H9 (cell line): ENCODE measurements around the gene SP110. TPM values are rescaled to one million over a fixed set of nuclear protein-coding genes. Genes with fewer than 3 reads are reported as not detected.

Experiments
- DNase-seq: peaks from one replicate; pipeline ENCODE4 v3.0.0-alpha.2; 2017
- H2AFZ ChIP-seq: one replicate; pipeline ENCODE4 v1.6.1; 2013; ENCODE audit warnings: mild to moderate bottlenecking, low read length, control low read depth, moderate library complexity
- H2AK5ac ChIP-seq: 2 replicates; pipeline ENCODE4 v1.6.1; 2013; ENCODE audit warnings: low read length, control low read depth, mixed read lengths; ENCODE audit not compliant: insufficient read length
- H2BK120ac ChIP-seq: one replicate; pipeline ENCODE4 v1.6.1; 2013; ENCODE audit warnings: low read depth, mild to moderate bottlenecking, low read length, control low read depth, inconsistent platforms; ENCODE audit not compliant: poor library complexity, severe bottlenecking
- H2BK12ac ChIP-seq: 2 replicates; pipeline ENCODE4 v1.6.1; 2013; ENCODE audit warnings: low read length, control low read depth, mixed read lengths, low read depth; ENCODE audit not compliant: insufficient read length
- H2BK15ac ChIP-seq: 2 replicates; pipeline ENCODE4 v1.6.1; 2013; ENCODE audit warnings: low read depth, low read length, control low read depth
- H2BK20ac ChIP-seq: one replicate; pipeline ENCODE4 v1.6.1; 2013; ENCODE audit warnings: low read depth, mild to moderate bottlenecking, low read length, control low read depth, inconsistent platforms; ENCODE audit not compliant: poor library complexity, severe bottlenecking
- H2BK5ac ChIP-seq: 2 replicates; pipeline ENCODE4 v1.6.1; 2013; ENCODE audit warnings: low read length, control low read depth, mixed read lengths; ENCODE audit not compliant: insufficient read length
- H3K14ac ChIP-seq: 2 replicates; pipeline ENCODE4 v1.6.1; 2013; ENCODE audit warnings: low read length, control low read depth; ENCODE audit not compliant: insufficient read depth
- H3K18ac ChIP-seq: 2 replicates; pipeline ENCODE4 v1.6.1; 2013; ENCODE audit warnings: low read depth, mild to moderate bottlenecking, mixed read lengths, low read length, control low read depth; ENCODE audit not compliant: insufficient read length
- H3K23ac ChIP-seq: 2 replicates; pipeline ENCODE4 v1.6.1; 2013; ENCODE audit warnings: low read length, control low read depth, mixed read lengths, low read depth; ENCODE audit not compliant: insufficient read length
- H3K23me2 ChIP-seq: 2 replicates; pipeline ENCODE4 v1.6.1; 2013; ENCODE audit warnings: low read depth, mild to moderate bottlenecking, mixed read lengths, low read length, control low read depth; ENCODE audit not compliant: insufficient read length, poor library complexity, severe bottlenecking
- H3K27ac ChIP-seq: 2 replicates; pipeline ENCODE4 v1.5.1; 2013; ENCODE audit warnings: low read length, control low read depth, mixed read lengths, low read depth; ENCODE audit not compliant: insufficient read length
- H3K27me3 ChIP-seq: 2 replicates; pipeline ENCODE4 v1.6.1; 2013; ENCODE audit warnings: low read length, control low read depth, inconsistent platforms; ENCODE audit not compliant: insufficient read depth
- H3K4ac ChIP-seq: 2 replicates; pipeline ENCODE4 v1.6.1; 2013; ENCODE audit warnings: low read depth, mild to moderate bottlenecking, control low read depth, inconsistent platforms, low read length, moderate library complexity
- H3K4me1 ChIP-seq: 2 replicates; pipeline ENCODE4 v1.6.1; 2013; ENCODE audit warnings: low read length, control low read depth, inconsistent platforms; ENCODE audit not compliant: insufficient read depth
- H3K4me2 ChIP-seq: 2 replicates; pipeline ENCODE4 v1.6.1; 2013; ENCODE audit warnings: low read length, control low read depth, mixed read lengths; ENCODE audit not compliant: insufficient read length, insufficient read depth
- H3K56ac ChIP-seq: 2 replicates; pipeline ENCODE4 v1.6.1; 2013; ENCODE audit warnings: low read depth, mild to moderate bottlenecking, mixed read lengths, low read length, control low read depth; ENCODE audit not compliant: insufficient read length
- H3K79me1 ChIP-seq: 2 replicates; pipeline ENCODE4 v1.6.1; 2013; ENCODE audit warnings: low read depth, mild to moderate bottlenecking, moderate library complexity, low read length, control low read depth, inconsistent platforms; ENCODE audit not compliant: insufficient read depth, poor library complexity, severe bottlenecking
- H3K79me2 ChIP-seq: 2 replicates; pipeline ENCODE4 v1.6.1; 2013; ENCODE audit warnings: low read length, control low read depth, inconsistent platforms; ENCODE audit not compliant: insufficient read depth
- H3K9ac ChIP-seq: 2 replicates; pipeline ENCODE4 v1.6.1; 2013; ENCODE audit warnings: low read length, control low read depth, mixed read lengths; ENCODE audit not compliant: insufficient read length; ENCODE audit errors: extremely low read depth
- H3K9me3 ChIP-seq: one replicate; pipeline ENCODE4 v1.6.1; 2013; ENCODE audit warnings: low read depth, low read length, inconsistent platforms; ENCODE audit not compliant: control insufficient read depth
- H3T11ph ChIP-seq: one replicate; pipeline ENCODE4 v1.6.1; 2013; ENCODE audit warnings: mild to moderate bottlenecking, low read length, control low read depth, inconsistent platforms
- H4K20me1 ChIP-seq: one replicate; pipeline ENCODE4 v1.6.1; 2013; ENCODE audit not compliant: control insufficient read depth, insufficient read length, insufficient read depth
- H4K5ac ChIP-seq: 2 replicates; pipeline ENCODE4 v1.6.1; 2013; ENCODE audit warnings: low read depth, mild to moderate bottlenecking, mixed read lengths, low read length, control low read depth; ENCODE audit not compliant: insufficient read length
- H4K8ac ChIP-seq: replicated peaks from 2 replicates; pipeline ENCODE4 v1.6.1; 2013; ENCODE audit warnings: low read length, control low read depth, mixed read lengths, low read depth; ENCODE audit not compliant: insufficient read length
- H4K91ac ChIP-seq: 2 replicates; pipeline ENCODE4 v1.6.1; 2013; ENCODE audit warnings: low read depth, mild to moderate bottlenecking, moderate library complexity, mixed read lengths, low read length, control low read depth; ENCODE audit not compliant: insufficient read length
- H3K27ac Mint-ChIP-seq, 3 experiments: 2 replicates in 2 of 3; 3 replicates in 1 of 3; pipeline ENCODE4 v1.8.0; 2020 to 2021; ENCODE audit warnings: mixed read lengths in 3 of 3, mild to moderate bottlenecking in 1 of 3, moderate library complexity in 1 of 3
- H3K27me3 Mint-ChIP-seq: 2 replicates; pipeline ENCODE4 v1.8.0; 2021; ENCODE audit warnings: low read depth, mild to moderate bottlenecking, moderate library complexity, mixed read lengths
- H3K36me3 Mint-ChIP-seq, 3 experiments: 2 replicates in 2 of 3; 3 replicates in 1 of 3; pipeline ENCODE4 v1.8.0; 2020 to 2021; ENCODE audit warnings: low read depth in 3 of 3, mixed read lengths in 3 of 3; ENCODE audit not compliant: insufficient read depth in 1 of 3
- H3K4me1 Mint-ChIP-seq, 2 experiments: 2 replicates each; pipeline ENCODE4 v1.8.0; 2020; ENCODE audit warnings: mixed read lengths in 2 of 2
- H3K4me3 Mint-ChIP-seq, 2 experiments: 2 replicates in 1 of 2; 3 replicates in 1 of 2; pipeline ENCODE4 v1.8.0; 2020 to 2021; ENCODE audit warnings: mild to moderate bottlenecking in 2 of 2, mixed read lengths in 2 of 2, moderate library complexity in 1 of 2
- H3K9me3 Mint-ChIP-seq, 2 experiments: 2 replicates in 1 of 2; 3 replicates in 1 of 2; pipeline ENCODE4 v1.8.0; 2020; ENCODE audit warnings: mild to moderate bottlenecking in 2 of 2, mixed read lengths in 2 of 2, moderate library complexity in 1 of 2
- WGBS: extraction: QIAGEN DNeasy Blood & Tissue Kit; methylation state at CpG from one replicate; pipeline ENCODE4 v1.1.7; 2013; ENCODE audit warnings: missing lambda C conversion rate, low lambda C conversion rate, mixed read lengths; ENCODE audit not compliant: insufficient read length; ENCODE audit errors: extremely low coverage; 5-methylcytosine and 5-hydroxymethylcytosine counted together
- total RNA-seq: library from RNA; stranded (reverse); gene quantifications from 2 replicates; pipeline ENCODE4 v1.2.1, GENCODE V29; 2021
- TF ChIP-seq, protein P1 (sequence below): fragments of 200-600 bp; sonication (generic); conservative IDR thresholded peaks from 3 replicates; pipeline ENCODE4 v1.8.0; 2021; ENCODE audit warnings: antibody characterized with exemption, mild to moderate bottlenecking

Gene SP110
- total RNA-seq, 1 experiment from 2014 or later, result 3.7 TPM

DNA sequence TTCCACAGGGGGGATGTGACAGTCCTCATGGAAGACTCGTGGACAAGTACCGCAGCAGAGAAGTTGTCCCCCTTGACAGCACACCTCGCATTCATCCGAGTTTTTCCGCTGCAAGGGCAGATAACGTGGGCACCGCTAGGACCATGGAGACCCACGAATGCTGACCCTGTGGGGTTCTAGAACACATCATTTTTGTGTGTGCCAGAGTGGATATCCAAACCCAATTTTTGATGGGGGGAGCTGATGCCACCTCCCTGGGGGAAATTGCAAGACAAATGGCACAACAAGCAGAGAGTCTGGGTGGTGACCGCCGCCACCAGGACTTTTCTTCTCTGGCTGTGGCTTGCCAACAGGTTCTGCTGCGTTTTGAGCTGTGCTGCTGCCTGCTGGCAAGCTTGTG, 46.9 kb downstream of the SP110 start:
- no peak overlapping the region for H4K91ac ChIP-seq
- Mint-ChIP-seq H3K36me3 (peaks cover 0 to 3% (median 0%) of the 10 kb centered on the region in 3 experiments; a peak in 1 of 7 replicates), H3K27me3 (no peaks in the 10 kb centered on the region), H3K9me3 (no peaks in the 10 kb centered on the region), H3K27ac (no peak overlapping the region), H3K4me3 (no peak overlapping the region), H3K4me1 (peaks cover 8 to 18% of the 10 kb centered on the region in 2 experiments)
- no peak overlapping the region for H3K9ac ChIP-seq
- H3K4ac ChIP-seq, result no peak overlapping the region
- no peak overlapping the region for H3K18ac ChIP-seq
- no peaks in the 10 kb centered on the region for H3K4me1 ChIP-seq
- H3K79me1 ChIP-seq, result no peaks in the 10 kb centered on the region
- no peak overlapping the region for H3K27ac ChIP-seq
- no peak overlapping the region for H3K23ac ChIP-seq
- no peak overlapping the region for H3K14ac ChIP-seq
- no peaks in the 10 kb centered on the region for H3K27me3 ChIP-seq
- H3K23me2 ChIP-seq, result no peaks in the 10 kb centered on the region
- H2AFZ ChIP-seq, result no peak overlapping the region
- no peak overlapping the region for H2BK12ac ChIP-seq
- TF ChIP-seq, protein P1, sequence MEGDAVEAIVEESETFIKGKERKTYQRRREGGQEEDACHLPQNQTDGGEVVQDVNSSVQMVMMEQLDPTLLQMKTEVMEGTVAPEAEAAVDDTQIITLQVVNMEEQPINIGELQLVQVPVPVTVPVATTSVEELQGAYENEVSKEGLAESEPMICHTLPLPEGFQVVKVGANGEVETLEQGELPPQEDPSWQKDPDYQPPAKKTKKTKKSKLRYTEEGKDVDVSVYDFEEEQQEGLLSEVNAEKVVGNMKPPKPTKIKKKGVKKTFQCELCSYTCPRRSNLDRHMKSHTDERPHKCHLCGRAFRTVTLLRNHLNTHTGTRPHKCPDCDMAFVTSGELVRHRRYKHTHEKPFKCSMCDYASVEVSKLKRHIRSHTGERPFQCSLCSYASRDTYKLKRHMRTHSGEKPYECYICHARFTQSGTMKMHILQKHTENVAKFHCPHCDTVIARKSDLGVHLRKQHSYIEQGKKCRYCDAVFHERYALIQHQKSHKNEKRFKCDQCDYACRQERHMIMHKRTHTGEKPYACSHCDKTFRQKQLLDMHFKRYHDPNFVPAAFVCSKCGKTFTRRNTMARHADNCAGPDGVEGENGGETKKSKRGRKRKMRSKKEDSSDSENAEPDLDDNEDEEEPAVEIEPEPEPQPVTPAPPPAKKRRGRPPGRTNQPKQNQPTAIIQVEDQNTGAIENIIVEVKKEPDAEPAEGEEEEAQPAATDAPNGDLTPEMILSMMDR, result no peak
- no peak overlapping the region for H3K56ac ChIP-seq
- H2BK15ac ChIP-seq, result no peak overlapping the region
- H2BK20ac ChIP-seq, result no peak overlapping the region
- no peak overlapping the region for H3T11ph ChIP-seq
- no CpG with 5 or more reads among the region's 11 CpGs for WGBS
- H2AK5ac ChIP-seq, result no peak overlapping the region
- H4K20me1 ChIP-seq, result no peaks in the 10 kb centered on the region
- no peak overlapping the region for H3K4me2 ChIP-seq
- no peak overlapping the region for H2BK120ac ChIP-seq
- H3K9me3 ChIP-seq, result no peaks in the 10 kb centered on the region
- H2BK5ac ChIP-seq, result no peak overlapping the region
- no peak overlapping the region for H4K8ac ChIP-seq
- DNase-seq, result no peak
- H4K5ac ChIP-seq, result no peak overlapping the region
- no peaks in the 10 kb centered on the region for H3K79me2 ChIP-seq
